Measurements from ENCODE around the gene TMEM82. TPM values are rescaled to one million over a fixed set of nuclear protein-coding genes. Genes with fewer than 3 reads are reported as not detected.

The TMEM82 gene
- total and polyA plus RNA-seq, 2 of the 13 experiments (the other 11 are each of a cell fraction or from before 2014, with no cell fraction given), result 0.24 to 0.97 TPM

DNA sequence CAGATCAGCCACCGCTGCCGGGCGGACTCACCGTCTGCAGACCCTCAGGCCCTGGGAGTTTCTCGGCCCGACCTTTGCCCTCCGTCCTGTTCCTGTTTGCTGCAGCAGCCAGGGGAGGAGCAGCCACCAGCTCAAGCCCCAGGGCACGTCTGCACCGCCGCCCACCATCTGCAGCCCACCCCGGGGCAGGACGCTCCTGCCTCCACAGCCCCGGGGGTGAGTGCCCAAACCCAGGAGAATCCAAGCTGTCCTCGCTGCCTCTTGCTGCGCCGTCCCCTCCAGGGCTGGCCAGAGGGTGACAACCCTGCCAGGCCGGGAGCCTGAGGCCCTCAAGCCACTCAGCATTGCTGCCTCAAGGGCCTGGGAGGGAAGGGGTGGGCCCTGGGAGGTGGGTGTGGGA, 7.4 kb upstream of the TMEM82 start (continued):
- TF ChIP-seq ATM (IDR thresholded peaks at IDR 0.05; ENCODE audit: borderline replicate concordance), result no peak
- no peak for TF ChIP-seq ZNF354B (CRISPR knock-in tag; IDR thresholded peaks at IDR 0.05)
- TF ChIP-seq SP5 (CRISPR knock-in tag; IDR thresholded peaks at IDR 0.05; ENCODE audit: borderline replicate concordance, low read depth), result peak; percentile 51; the same call in 1 of the 2 replicates
- peak; percentile 51; the same call in 1 of the 2 replicates for TF ChIP-seq HDAC2 (CRISPR knock-in tag; IDR thresholded peaks at IDR 0.05)
- TF ChIP-seq PLRG1 (conservative IDR thresholded peaks at IDR 0.05), result no peak
- TF ChIP-seq, protein P1, sequence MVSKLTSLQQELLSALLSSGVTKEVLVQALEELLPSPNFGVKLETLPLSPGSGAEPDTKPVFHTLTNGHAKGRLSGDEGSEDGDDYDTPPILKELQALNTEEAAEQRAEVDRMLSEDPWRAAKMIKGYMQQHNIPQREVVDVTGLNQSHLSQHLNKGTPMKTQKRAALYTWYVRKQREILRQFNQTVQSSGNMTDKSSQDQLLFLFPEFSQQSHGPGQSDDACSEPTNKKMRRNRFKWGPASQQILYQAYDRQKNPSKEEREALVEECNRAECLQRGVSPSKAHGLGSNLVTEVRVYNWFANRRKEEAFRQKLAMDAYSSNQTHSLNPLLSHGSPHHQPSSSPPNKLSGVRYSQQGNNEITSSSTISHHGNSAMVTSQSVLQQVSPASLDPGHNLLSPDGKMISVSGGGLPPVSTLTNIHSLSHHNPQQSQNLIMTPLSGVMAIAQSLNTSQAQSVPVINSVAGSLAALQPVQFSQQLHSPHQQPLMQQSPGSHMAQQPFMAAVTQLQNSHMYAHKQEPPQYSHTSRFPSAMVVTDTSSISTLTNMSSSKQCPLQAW (CRISPR knock-in tag; IDR thresholded peaks at IDR 0.05), result peak; percentile 51; the same call in 1 of the 2 replicates
- peak; percentile 33; the same call in 1 of the 2 replicates for TF ChIP-seq NR2F6 (IDR thresholded peaks at IDR 0.05)
- TF ChIP-seq NR2F6 (CRISPR knock-in tag; IDR thresholded peaks at IDR 0.05), result peak; percentile 66; the same call in 1 of the 2 replicates
- TF ChIP-seq, protein P2, sequence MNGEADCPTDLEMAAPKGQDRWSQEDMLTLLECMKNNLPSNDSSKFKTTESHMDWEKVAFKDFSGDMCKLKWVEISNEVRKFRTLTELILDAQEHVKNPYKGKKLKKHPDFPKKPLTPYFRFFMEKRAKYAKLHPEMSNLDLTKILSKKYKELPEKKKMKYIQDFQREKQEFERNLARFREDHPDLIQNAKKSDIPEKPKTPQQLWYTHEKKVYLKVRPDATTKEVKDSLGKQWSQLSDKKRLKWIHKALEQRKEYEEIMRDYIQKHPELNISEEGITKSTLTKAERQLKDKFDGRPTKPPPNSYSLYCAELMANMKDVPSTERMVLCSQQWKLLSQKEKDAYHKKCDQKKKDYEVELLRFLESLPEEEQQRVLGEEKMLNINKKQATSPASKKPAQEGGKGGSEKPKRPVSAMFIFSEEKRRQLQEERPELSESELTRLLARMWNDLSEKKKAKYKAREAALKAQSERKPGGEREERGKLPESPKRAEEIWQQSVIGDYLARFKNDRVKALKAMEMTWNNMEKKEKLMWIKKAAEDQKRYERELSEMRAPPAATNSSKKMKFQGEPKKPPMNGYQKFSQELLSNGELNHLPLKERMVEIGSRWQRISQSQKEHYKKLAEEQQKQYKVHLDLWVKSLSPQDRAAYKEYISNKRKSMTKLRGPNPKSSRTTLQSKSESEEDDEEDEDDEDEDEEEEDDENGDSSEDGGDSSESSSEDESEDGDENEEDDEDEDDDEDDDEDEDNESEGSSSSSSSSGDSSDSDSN (CRISPR knock-in tag; IDR thresholded peaks at IDR 0.05), result peak; percentile 38; the same call in 1 of the 2 replicates
- peak; percentile 39; the same call in 1 of the 2 replicates for TF ChIP-seq HNRNPL (IDR thresholded peaks at IDR 0.05; ENCODE audit: low read depth, low read length)
- no peak for TF ChIP-seq NAIF1 (CRISPR knock-in tag; IDR thresholded peaks at IDR 0.05; ENCODE audit: borderline replicate concordance)
- TF ChIP-seq, protein P3, sequence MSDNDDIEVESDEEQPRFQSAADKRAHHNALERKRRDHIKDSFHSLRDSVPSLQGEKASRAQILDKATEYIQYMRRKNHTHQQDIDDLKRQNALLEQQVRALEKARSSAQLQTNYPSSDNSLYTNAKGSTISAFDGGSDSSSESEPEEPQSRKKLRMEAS (IDR thresholded peaks at IDR 0.05), result peak; percentile 11; the same call in 1 of the 2 replicates
- TF ChIP-seq ATF1 (CRISPR knock-in tag; IDR thresholded peaks at IDR 0.05), result no peak
- TF ChIP-seq HDAC1 (CRISPR knock-in tag; IDR thresholded peaks at IDR 0.05), result peak; percentile 36; the same call in 1 of the 2 replicates
- peak; percentile 86 for TF ChIP-seq ZBTB7B (CRISPR knock-in tag; IDR thresholded peaks at IDR 0.05)
- TF ChIP-seq ZNF619 (CRISPR knock-in tag; IDR thresholded peaks at IDR 0.05), result 0 out of 2 replicates have a peak, but pooled peaks have one; percentile 37
- TF ChIP-seq, protein P4, sequence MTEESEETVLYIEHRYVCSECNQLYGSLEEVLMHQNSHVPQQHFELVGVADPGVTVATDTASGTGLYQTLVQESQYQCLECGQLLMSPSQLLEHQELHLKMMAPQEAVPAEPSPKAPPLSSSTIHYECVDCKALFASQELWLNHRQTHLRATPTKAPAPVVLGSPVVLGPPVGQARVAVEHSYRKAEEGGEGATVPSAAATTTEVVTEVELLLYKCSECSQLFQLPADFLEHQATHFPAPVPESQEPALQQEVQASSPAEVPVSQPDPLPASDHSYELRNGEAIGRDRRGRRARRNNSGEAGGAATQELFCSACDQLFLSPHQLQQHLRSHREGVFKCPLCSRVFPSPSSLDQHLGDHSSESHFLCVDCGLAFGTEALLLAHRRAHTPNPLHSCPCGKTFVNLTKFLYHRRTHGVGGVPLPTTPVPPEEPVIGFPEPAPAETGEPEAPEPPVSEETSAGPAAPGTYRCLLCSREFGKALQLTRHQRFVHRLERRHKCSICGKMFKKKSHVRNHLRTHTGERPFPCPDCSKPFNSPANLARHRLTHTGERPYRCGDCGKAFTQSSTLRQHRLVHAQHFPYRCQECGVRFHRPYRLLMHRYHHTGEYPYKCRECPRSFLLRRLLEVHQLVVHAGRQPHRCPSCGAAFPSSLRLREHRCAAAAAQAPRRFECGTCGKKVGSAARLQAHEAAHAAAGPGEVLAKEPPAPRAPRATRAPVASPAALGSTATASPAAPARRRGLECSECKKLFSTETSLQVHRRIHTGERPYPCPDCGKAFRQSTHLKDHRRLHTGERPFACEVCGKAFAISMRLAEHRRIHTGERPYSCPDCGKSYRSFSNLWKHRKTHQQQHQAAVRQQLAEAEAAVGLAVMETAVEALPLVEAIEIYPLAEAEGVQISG (CRISPR knock-in tag; IDR thresholded peaks at IDR 0.05), result peak; percentile 22; the same call in 1 of the 2 replicates
- TF ChIP-seq NFKB2 (CRISPR knock-in tag; IDR thresholded peaks at IDR 0.05; ENCODE audit: borderline replicate concordance), result no peak
- no peak for TF ChIP-seq RELA (CRISPR knock-in tag; IDR thresholded peaks at IDR 0.05)
- TF ChIP-seq, protein P5, sequence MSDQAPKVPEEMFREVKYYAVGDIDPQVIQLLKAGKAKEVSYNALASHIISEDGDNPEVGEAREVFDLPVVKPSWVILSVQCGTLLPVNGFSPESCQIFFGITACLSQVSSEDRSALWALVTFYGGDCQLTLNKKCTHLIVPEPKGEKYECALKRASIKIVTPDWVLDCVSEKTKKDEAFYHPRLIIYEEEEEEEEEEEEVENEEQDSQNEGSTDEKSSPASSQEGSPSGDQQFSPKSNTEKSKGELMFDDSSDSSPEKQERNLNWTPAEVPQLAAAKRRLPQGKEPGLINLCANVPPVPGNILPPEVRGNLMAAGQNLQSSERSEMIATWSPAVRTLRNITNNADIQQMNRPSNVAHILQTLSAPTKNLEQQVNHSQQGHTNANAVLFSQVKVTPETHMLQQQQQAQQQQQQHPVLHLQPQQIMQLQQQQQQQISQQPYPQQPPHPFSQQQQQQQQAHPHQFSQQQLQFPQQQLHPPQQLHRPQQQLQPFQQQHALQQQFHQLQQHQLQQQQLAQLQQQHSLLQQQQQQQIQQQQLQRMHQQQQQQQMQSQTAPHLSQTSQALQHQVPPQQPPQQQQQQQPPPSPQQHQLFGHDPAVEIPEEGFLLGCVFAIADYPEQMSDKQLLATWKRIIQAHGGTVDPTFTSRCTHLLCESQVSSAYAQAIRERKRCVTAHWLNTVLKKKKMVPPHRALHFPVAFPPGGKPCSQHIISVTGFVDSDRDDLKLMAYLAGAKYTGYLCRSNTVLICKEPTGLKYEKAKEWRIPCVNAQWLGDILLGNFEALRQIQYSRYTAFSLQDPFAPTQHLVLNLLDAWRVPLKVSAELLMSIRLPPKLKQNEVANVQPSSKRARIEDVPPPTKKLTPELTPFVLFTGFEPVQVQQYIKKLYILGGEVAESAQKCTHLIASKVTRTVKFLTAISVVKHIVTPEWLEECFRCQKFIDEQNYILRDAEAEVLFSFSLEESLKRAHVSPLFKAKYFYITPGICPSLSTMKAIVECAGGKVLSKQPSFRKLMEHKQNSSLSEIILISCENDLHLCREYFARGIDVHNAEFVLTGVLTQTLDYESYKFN (CRISPR knock-in tag; conservative IDR thresholded peaks at IDR 0.05), result peak; percentile 20
- TF ChIP-seq HNF4G (IDR thresholded peaks at IDR 0.05; ENCODE audit: borderline replicate concordance, low read depth, low read length), result peak; percentile 82
- TF ChIP-seq HNF4G (CRISPR knock-in tag; IDR thresholded peaks at IDR 0.05; ENCODE audit: borderline replicate concordance, low read depth), result peak; percentile 71; the same call in 1 of the 2 replicates
